Retina (tissue), 1 donor: Measurements from ENCODE around the gene FAM13B.
"Not testable (repeated sequence)": the region's sequence is repeated elsewhere in the genome, so short reads cannot be mapped to it uniquely, and the experiment has no call there.

Experiments used
- DNase-seq: peaks from one replicate; pipeline ENCODE4 v3.0.0-alpha.2; 2016

The FAM13B gene

GRCh38 chr5:137960141-137960540 is 72.7 kb downstream of the FAM13B start:
- no peak for DNase-seq

DNA sequence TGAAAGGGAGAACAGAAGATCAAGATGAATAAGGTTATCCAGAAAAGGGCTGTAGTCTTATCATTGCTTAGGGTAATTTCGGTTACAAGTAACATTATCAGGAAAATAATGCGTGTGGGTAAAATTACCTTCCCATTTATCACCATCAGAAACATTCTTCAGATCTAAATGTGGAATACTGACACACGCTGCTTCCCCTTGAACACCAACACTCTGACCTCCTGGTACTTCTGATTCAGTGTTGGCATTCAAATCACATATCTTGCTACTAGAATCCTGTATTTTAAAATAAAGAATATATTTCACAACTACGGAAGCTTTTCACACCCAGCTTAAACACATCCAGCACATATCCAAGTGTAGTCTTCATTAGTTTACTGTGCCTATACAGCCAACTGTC is 73.4 kb downstream of the FAM13B start:
- no peak for DNase-seq

DNA sequence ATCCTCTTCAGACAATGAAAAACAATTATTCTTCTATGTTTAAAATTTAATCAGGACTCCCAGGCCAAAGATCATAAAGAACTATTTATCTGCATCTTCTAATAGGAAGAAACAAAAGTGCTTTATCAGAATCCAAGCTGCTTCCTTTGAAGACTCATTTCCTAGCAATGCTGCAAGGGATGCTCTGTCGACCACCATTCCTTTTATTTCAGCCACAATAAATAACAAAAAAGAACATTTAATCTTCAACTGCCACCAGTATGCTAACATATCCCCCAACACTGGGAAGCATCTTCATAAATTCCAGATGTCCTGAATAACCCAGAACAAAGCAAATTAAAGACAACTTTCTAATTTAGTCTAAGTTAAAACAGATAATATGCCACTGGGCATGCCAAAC is 74.9 kb downstream of the FAM13B start:
- DNase-seq = no peak

DNA sequence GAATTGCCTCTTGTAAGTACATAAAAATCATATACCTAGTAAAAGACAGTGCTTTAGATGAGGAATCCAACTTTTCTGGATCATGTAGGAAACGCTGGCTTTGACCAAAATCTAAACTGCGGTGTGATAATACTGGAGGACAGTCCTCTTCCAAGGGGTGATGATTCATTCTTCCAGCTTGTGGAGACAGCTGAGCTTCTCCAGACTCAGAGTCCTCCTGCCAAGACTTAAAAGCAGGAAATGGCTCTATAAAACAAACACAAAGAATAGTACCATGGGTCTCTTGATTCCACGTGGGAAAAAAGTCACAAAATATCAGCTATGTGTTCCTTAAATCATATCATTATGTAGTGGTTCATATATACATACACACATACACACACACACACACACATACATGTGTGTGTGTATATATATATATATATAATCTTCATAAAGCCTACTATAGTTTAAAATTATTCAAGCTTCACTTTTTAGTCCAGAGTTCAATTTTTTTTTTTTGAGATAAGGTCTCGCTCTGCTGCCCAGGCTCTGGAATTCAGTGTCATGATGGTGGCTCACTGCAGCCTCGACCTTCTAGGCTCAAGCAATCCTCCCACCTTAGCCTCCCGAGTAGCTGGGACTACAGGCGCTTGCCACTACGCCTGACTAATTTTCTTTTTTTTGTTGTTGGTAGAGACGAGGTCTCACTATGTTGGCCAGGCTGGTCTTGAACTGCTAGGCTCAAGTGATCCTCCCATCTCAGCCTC is 78.6 kb downstream of the FAM13B start:
- no peak for DNase-seq

DNA sequence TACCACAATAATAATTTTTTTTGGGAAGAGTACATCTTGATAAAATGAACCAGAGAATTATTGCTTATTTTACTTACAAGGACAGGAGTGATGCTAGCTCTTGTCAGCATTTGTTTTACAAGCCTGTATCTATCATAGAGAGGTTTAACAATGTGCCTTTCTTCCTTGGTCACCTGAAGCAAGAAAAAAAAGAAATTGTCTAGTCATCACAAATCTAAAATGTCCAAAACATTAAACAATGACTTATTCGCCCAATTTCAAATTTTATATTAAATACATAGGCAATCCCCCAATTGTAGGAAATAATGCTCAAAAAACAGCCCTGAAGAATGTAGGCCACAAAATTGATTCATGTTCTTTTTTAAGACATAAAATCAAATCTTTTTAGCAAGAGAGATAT is 87.1 kb downstream of the FAM13B start:
- DNase-seq = no peak

- not testable (repeated sequence) for DNase-seq
Observed at GRCh38 chr5:137944280-137944679, 88.6 kb downstream of the FAM13B start.

DNA sequence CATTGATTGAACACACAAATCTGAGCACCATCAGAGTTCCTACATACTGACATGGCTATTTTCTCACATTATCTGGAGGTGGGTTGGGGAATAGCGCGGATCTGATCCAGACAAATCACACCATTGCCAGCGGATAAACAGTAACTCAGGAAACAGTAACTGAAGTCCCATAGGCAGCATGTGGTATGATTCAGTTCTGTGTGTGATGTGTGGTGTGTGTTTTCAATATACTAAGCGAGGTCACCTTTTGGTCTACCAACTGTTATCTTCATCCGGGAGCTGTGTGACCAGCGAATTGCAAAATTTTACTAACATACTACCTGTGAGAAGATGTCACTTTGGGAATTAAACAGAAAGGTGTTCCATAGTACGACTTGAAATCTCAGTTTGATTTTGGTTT is 93.5 kb downstream of the FAM13B start:
- no peak for DNase-seq

DNA sequence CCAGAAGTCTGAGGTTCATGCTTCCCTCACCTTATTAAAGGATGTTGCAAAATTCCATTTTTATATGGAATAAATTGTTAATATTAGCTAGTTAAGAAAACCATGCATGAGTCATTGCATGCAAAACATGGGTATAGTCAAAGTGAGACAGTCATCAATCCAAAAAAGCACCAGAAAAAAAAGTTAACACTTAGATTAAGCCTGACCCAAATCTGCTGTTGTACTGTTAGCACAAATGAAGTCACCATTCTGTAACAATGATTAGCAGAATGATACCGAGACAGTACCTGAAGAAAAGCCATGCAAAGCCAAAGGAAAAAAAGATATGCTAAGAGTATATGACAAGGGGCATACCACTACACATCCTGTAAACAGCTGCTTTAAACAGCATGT is 94.1 kb downstream of the FAM13B start:
- DNase-seq = no peak

DNA sequence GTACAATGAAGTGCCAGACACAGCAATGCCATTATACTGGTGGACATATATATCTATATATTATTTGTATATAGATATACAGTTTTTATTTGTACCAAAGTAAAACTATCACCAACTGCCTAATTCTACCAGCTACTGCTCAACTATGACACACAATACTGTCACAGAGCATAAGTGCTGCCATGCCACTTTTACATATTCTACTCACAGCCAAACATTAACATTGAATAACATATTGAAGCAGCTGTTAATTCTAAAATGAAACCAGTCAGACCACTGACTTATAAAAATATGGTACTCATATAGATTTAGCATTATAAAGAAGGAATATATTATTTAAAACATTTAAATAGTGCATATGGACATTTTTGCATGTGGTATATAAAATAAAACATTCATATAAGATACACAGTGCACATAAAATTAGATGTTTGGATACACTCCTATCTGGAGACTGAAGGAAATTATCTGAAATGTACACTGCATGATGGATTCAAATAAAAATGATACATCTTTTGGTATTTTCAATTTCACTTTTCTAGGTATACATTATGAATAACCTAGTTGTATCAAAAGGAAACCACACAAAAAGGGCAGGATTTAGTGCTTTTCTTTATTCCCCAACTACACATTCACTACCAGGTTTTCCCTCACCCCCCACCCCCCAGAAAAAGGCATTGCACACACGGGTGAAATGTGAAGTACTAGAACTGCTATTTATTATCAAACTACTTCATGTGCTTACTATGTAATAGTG is 94.7 kb downstream of the FAM13B start:
- DNase-seq = no peak

DNA sequence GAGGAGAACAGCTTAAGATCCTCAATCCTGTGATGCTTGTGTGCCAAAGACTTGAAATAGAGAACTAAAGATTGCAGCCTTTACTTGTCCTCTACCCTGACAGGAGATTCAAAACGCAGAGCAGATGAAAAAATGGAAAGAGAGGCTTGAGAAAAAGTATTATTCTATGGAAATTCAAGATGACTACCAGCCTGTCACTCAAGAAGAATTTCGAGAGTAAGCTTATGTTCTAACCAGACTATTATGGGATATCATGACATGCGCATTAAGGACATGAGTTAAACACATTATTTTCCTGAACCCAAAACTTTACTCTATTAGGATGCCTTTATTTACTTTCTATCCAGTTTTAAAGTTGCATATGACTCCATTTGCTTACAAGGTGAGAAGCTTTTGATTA is 97.2 kb downstream of the FAM13B start:
- no peak for DNase-seq

DNA sequence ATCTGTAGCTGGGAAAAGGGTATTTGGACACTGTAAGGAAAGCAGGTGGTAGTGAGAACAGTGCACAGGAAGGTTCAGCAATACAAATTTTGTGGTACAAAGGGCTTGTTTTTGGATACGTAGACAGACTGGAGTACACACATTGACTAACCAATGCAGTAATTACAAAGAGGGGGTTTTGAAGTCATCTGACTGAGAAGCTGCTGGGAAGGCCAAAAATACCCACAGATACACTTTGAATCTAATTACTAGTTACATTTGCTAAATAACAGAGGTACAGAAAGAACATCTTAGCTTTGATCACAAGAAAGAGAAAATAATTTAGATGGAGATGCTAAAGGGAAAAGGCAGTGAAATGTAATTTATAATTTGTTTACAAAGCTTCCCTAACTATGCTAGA is 97.7 kb downstream of the FAM13B start:
- DNase-seq = no peak

GRCh38 chr5:137933491-137933911 is 99.4 kb downstream of the FAM13B start:
- no peak for DNase-seq

DNA sequence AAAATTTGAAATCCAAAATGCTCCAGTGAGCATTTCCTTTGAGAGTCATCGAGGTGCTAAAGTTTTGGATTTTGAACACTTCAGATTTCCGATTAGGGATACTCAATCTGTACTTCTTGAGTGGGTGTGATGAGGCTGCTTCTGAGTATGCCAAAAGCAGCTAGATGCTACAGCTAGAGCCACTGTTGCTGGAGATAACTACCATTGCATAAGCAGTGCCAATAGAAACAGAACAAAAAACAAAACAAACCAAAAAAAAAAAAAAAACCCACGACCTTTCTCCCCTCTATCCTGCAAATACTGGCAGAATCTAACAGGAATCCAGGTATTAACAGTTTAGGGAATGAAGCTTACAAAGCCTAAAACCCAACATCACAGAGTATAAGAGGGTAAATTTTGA is 100.1 kb downstream of the FAM13B start:
- DNase-seq = no peak

GRCh38 chr5:137923856-137924255 is 109.0 kb downstream of the FAM13B start:
- no peak for DNase-seq

- no peak for DNase-seq
Observed at GRCh38 chr5:137921931-137922330, 110.9 kb downstream of the FAM13B start.

DNA sequence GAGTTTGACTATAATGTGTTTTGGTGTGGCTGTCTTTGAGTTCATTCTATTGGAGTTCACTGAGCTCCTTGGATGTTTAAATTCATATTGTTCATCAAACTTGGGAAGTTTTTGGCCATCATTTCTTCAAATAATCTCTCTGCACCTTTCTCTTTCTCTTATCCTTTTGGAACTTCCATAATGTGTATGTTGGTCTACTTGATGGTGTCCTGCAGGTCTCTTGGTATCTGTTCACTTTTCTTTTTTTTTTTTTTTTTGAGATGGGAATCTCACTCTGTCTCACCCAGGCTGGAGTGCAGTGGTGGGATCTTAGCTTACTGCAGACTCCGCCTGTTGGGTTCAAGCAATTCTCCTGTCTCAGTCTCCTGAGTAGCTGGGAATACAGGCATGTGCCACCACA is 116.0 kb downstream of the FAM13B start:
- DNase-seq = no peak

DNA sequence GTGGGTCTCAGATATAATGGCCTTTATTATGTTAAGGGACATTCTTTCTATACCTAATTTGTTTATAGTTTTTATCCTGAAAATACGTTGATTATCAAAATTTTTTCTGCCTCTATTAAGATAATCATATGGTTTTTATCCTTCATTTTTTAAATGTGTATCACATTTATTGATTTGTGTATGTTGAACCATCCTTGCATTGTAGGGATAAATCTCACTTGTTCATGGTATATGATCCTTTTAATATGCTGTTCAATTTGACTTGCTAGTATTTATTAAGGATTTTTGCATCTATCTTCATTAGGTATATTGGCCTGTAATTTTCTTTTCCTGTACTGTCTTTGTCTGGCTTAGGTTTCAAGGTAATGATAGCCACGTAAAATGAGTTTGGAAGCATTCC is 118.1 kb downstream of the FAM13B start:
- DNase-seq = no peak

- DNase-seq = no peak
Observed at GRCh38 chr5:137902408-137903133, 130.3 kb downstream of the FAM13B start.

- no peak for DNase-seq
Observed at GRCh38 chr5:137901011-137901817, 131.7 kb downstream of the FAM13B start.

DNA sequence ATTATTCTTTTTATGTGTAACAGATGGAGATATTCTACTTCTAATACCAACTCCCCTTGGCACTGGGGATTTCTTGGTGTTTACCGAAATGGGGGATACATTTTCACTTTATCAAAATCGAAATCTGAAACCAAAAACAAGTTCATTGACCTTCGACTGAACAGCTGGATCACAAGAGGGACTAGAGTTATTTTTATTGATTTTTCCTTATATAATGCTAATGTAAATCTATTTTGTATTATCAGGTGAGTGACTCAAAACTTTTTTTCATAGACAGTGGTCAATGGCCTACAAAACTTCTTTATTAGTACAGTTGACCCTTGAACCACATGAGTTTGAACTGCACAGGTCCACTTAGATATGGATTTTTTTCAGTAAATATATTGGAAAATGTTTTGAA is 133.4 kb downstream of the FAM13B start:
- no peak for DNase-seq

GRCh38 chr5:137896560-137896959 is 136.3 kb downstream of the FAM13B start:
- DNase-seq = no peak

DNA sequence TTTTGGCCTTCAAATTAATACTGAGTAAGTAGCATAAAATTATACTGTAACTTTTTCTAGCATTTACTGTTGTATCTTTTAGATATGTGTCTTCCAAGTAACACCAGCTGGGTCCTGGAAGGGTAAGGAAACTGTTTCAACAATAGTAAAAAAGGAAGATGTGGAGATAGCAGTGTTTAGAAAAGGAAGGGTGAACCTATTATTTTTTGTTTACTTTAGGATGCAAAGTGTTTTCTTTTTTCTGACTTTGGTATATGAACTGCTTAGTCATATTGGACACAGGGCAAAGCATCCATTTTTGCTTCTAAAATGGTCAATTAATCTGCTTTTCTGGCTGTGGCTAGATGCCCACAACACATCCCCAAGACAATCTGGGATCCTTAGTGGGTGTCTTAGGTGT is 138.3 kb downstream of the FAM13B start:
- no peak for DNase-seq

DNA sequence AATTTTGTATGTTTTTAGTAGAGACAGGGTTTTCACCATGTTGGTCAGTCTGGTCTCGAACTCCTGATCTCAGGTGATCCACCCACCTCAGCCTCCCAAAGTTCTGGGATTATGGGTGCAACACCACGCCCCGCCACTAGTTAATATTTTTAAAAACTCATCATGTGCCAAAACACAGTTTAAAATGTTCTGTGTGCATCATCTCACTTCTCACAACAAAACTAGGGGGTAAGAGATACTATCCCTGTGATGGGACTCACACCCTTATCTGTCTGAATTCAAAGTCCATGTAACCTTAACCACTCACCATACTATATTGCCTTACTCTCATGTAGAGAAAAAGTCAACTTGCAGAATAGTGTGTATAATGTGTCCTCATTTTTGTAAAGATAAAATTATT is 141.0 kb downstream of the FAM13B start:
- no peak for DNase-seq
